A549 treated with Mapracorat at 1 μM for 4 hours (cell line): ENCODE data around the gene CDC26. TPM values are rescaled to one million over a fixed set of nuclear protein-coding genes. Genes with fewer than 3 reads are reported as not detected.

Source experiments
- total RNA-seq: library from RNA; stranded (reverse); fragments of 200-300 nt; extraction: Qiagen RNA extraction; gene quantifications from 5 replicates; pipeline ENCODE4 v1.2.3, GENCODE V29; 2022

The CDC26 gene
- total RNA-seq, result 41.8 to 59.3 TPM (median 45.5 TPM) in 5 replicates

GRCh38 chr9:113275157-113276131, at the start of gene CDC26, which contains the start of gene PRPF4:
Gene CDC26, minus strand, starts transcription at chr9:113275572. Its CDS starts 3,065 bp downstream, at chr9:113272507.
Gene PRPF4, plus strand, starts transcription at chr9:113275658. Its CDS starts 86 bp downstream, at chr9:113275744.

GRCh38 chr9:113302792-113303418, 27.5 kb upstream of the CDC26 start, which contains the start of gene RNF183:
Gene RNF183, minus strand, starts transcription at chr9:113303376. Its CDS starts 5,192 bp downstream, at chr9:113298184.

GRCh38 chr9:113221003-113221799, 54.2 kb downstream of the CDC26 start, which contains the start of the genes FKBP15 and SLC31A1:
Gene FKBP15, minus strand, starts transcription at chr9:113221277. Its CDS starts 34 bp downstream, at chr9:113221243.
Gene SLC31A1, plus strand, starts transcription at chr9:113221544. Its CDS starts 34,605 bp downstream, at chr9:113256149.

Other genes starting within 250 kb of the CDC26 start
- gene ZFP37, start 218.8 kb downstream of the CDC26 start, total RNA-seq, result 1.4 to 2.3 TPM (median 1.5 TPM) in 5 replicates
- gene SLC31A2, start 124.6 kb downstream of the CDC26 start, total RNA-seq, result 7.0 to 8.9 TPM (median 8.1 TPM) in 5 replicates
- 15.6 to 17.7 TPM (median 16.4 TPM) in 5 replicates for gene FKBP15, start 54.3 kb downstream of the CDC26 start, total RNA-seq
- 18.6 to 21.1 TPM (median 19.8 TPM) in 5 replicates for gene SLC31A1, start 54.0 kb downstream of the CDC26 start, total RNA-seq
- gene PRPF4, start 86 bp upstream of the CDC26 start, total RNA-seq, result 52.7 to 56.0 TPM (median 54.4 TPM) in 5 replicates
- 0.08 TPM in 1 of 5 replicates, not detected in the others for gene RNF183, start 27.8 kb upstream of the CDC26 start, total RNA-seq
- 1.0 to 1.4 TPM (median 1.1 TPM) in 5 replicates for gene WDR31, start 64.7 kb upstream of the CDC26 start, total RNA-seq
- gene BSPRY, start 74.0 kb upstream of the CDC26 start, total RNA-seq, result 0.15 TPM in 1 of 5 replicates, not detected in the others
- 18.5 to 26.2 TPM (median 22.2 TPM) in 5 replicates for gene HDHD3, start 101.4 kb upstream of the CDC26 start, total RNA-seq
- 13.2 to 16.3 TPM (median 15.3 TPM) in 5 replicates for gene ALAD, start 125.7 kb upstream of the CDC26 start, total RNA-seq
- 99.2 to 118 TPM (median 108 TPM) in 5 replicates for gene POLE3, start 135.1 kb upstream of the CDC26 start, total RNA-seq
- 0.45 to 0.73 TPM (median 0.57 TPM) in 5 replicates for gene C9orf43, start 135.2 kb upstream of the CDC26 start, total RNA-seq
- gene RGS3, start 188.2 kb upstream of the CDC26 start, total RNA-seq, result 18.8 to 25.8 TPM (median 19.9 TPM) in 5 replicates